Measurements from ENCODE around the gene EIF2S1. TPM values are rescaled to one million over a fixed set of nuclear protein-coding genes. Genes with fewer than 3 reads are reported as not detected.
A peak's percentile ranks its signal among the peaks of the same experiment; 100 is the strongest.

The EIF2S1 gene
- total and polyA plus RNA-seq, 2 of the 13 experiments (the other 11 are each of a cell fraction or from before 2014, with no cell fraction given): 49.1 to 246 TPM

- TF ChIP-seq ZNF639 (CRISPR knock-in tag; conservative IDR thresholded peaks at IDR 0.05): no peak; the same call in 1 of the 2 replicates
- peak; percentile 19; the same call in 1 of the 2 replicates for TF ChIP-seq ZSCAN21 (CRISPR knock-in tag; IDR thresholded peaks at IDR 0.05; ENCODE audit: borderline replicate concordance)
- TF ChIP-seq RBM22 (optimal IDR thresholded peaks at IDR 0.05; ENCODE audit: low read length): peak; percentile 76
- TF ChIP-seq BCLAF1 (IDR thresholded peaks at IDR 0.05): no peak
- no peak for TF ChIP-seq ZBTB46 (CRISPR knock-in tag; IDR thresholded peaks at IDR 0.05; ENCODE audit: borderline replicate concordance)
- TF ChIP-seq ZNF362 (CRISPR knock-in tag; IDR thresholded peaks at IDR 0.05; ENCODE audit: borderline replicate concordance): no peak
- peak; percentile 84 for TF ChIP-seq MNT (IDR thresholded peaks at IDR 0.05)
- TF ChIP-seq FOXK1 (CRISPR knock-in tag; IDR thresholded peaks at IDR 0.05; ENCODE audit: borderline replicate concordance, low read depth): peak; percentile 96
- TF ChIP-seq SOX6 (IDR thresholded peaks at IDR 0.05): no peak
- TF ChIP-seq SOX6 (CRISPR knock-in tag; IDR thresholded peaks at IDR 0.05): peak; percentile 59
- TF ChIP-seq ZNF503 (CRISPR knock-in tag; IDR thresholded peaks at IDR 0.05): peak; percentile 68; the same call in 1 of the 2 replicates
- peak; percentile 86 for TF ChIP-seq MAX (IDR thresholded peaks at IDR 0.05)
- TF ChIP-seq ZNF878 (CRISPR knock-in tag; IDR thresholded peaks at IDR 0.05): 0 out of 2 replicates have a peak, but pooled peaks have one; percentile 33
- TF ChIP-seq ZNF552 (CRISPR knock-in tag; IDR thresholded peaks at IDR 0.05; ENCODE audit: borderline replicate concordance): no peak
Measured at GRCh38 chr14:67359775-67360469, at the start of gene EIF2S1, which contains the start of gene ATP6V1D (continued).
